OCI-LY1 (cell line): ENCODE measurements around the gene COL18A1.

Source experiments
- EZH2 ChIP-seq: fragments of 200-600 bp; sonication (generic), shearing (Covaris generic); IDR thresholded peaks from 2 replicates; pipeline ENCODE4 v1.8.0; 2017; ENCODE audit warnings: borderline replicate concordance, mixed run types, mild to moderate bottlenecking, antibody characterized with exemption, low read length, moderate library complexity, mixed read lengths
- TF ChIP-seq, protein P1 (sequence below): fragments of 200-600 bp; sonication (generic), shearing (Covaris generic); IDR thresholded peaks from 2 replicates; pipeline ENCODE4 v1.5.1; 2017; ENCODE audit warnings: mild to moderate bottlenecking, antibody characterized with exemption, low read length, moderate library complexity, mixed read lengths

DNA sequence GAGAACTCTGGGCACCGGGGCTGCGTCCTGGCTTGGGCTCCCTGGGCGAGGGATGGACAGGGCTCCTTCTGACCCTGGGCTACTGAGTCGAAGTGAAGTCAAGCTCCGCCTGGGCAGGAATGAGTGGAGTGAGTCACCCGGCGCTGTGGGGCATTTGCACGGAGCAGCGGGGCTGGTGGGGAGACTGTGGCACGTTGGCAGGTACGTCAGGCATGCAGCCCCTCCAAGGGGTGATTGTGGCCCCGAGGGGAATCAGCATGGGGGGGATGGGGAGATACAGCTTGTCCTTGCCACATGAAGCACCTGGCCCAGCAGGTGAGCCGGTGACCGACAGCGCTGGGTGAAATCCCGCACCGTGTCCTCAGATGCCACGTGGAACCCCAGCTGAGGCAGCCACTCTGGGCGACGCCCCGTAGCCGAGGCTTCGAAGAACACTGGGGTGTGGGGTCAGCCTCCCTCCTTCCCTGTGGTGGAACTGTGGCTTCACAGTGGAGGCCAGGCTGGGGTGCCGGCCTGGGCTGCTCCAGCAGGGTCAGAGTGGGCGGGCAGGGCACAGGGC lies 62.3 kb downstream of the COL18A1 start:
- TF ChIP-seq, protein P1, sequence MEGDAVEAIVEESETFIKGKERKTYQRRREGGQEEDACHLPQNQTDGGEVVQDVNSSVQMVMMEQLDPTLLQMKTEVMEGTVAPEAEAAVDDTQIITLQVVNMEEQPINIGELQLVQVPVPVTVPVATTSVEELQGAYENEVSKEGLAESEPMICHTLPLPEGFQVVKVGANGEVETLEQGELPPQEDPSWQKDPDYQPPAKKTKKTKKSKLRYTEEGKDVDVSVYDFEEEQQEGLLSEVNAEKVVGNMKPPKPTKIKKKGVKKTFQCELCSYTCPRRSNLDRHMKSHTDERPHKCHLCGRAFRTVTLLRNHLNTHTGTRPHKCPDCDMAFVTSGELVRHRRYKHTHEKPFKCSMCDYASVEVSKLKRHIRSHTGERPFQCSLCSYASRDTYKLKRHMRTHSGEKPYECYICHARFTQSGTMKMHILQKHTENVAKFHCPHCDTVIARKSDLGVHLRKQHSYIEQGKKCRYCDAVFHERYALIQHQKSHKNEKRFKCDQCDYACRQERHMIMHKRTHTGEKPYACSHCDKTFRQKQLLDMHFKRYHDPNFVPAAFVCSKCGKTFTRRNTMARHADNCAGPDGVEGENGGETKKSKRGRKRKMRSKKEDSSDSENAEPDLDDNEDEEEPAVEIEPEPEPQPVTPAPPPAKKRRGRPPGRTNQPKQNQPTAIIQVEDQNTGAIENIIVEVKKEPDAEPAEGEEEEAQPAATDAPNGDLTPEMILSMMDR: no peak
- TF ChIP-seq EZH2: no peak
